GM19324 (cell line): ENCODE data around the gene SRSF4.

Experiments used
- ATAC-seq: cut with Tn5 transposase; IDR thresholded peaks from one replicate; pipeline ENCODE4 v1.9.1; 2021; ENCODE audit warnings: mild to moderate bottlenecking, moderate library complexity; ENCODE audit not compliant: unreplicated experiment, low FRiP score

The SRSF4 gene

GRCh38 chr1:29201595-29202051, 19.9 kb upstream of the SRSF4 start:
- no peak for ATAC-seq

- ATAC-seq: no peak
Observed at GRCh38 chr1:29200906-29201594, 19.4 kb upstream of the SRSF4 start.

- ATAC-seq: no peak
Observed at GRCh38 chr1:29197993-29198392, 16.3 kb upstream of the SRSF4 start.

DNA sequence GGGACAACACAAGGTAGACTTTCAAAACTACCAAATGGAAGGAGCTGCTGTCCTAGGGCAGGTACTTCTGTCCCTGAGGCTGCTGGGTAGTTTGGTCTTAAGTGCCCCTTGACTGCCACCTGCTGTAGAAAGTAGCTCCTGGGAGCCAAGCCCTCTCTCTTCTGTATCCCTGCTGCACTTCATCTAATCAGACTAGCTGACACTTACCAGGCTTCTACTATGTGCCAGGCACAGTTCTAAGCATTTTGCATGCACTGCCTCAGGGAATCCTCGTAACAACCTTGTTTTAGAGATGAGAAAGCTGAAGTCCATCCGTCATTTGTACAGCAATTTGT, 15.9 kb upstream of the SRSF4 start:
- no peak for ATAC-seq

DNA sequence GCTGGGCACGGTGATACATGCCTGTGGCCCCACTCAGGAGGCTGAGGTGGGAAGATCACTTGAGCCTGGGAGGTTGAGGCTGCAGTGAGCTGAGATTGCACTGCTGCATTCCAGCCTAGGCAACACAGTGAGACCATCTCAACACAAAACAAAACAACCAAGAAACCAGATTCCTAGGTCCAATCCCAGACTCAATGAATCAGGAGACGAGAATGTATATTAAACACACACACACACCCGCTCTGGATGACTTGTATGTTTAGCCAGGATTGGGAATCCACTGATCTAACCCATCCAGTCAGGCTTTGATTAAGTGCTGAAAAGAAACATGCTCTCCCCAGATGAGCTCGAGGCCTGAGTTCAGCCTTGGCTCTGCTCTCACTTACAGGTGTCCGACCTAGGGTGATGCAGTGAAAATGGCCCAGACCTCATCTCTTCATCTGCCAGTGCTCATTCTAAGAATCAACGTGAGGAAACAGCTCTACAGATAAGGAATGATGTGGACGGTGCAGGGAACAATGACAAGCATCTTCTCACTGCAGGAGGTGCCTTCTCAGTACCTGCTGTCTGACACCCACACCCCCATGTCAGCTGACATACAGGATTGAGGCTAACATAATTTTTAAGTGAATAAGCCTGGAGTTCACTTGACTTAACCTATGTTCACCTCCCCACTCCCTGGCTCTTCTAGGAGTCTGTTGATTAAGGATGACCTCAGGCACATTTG, 15.3 kb upstream of the SRSF4 start:
- ATAC-seq: no peak

GRCh38 chr1:29195881-29196291, 14.2 kb upstream of the SRSF4 start:
- no peak for ATAC-seq

GRCh38 chr1:29193879-29194455, 12.3 kb upstream of the SRSF4 start:
- ATAC-seq: no peak

- ATAC-seq: no peak
Observed at GRCh38 chr1:29190718-29191117, 9.0 kb upstream of the SRSF4 start.

GRCh38 chr1:29186707-29187106, 5.0 kb upstream of the SRSF4 start:
- no peak for ATAC-seq

GRCh38 chr1:29186252-29186651, 4.6 kb upstream of the SRSF4 start:
- no peak for ATAC-seq

- ATAC-seq: no peak
Observed at GRCh38 chr1:29183287-29183686, 1.6 kb upstream of the SRSF4 start.

DNA sequence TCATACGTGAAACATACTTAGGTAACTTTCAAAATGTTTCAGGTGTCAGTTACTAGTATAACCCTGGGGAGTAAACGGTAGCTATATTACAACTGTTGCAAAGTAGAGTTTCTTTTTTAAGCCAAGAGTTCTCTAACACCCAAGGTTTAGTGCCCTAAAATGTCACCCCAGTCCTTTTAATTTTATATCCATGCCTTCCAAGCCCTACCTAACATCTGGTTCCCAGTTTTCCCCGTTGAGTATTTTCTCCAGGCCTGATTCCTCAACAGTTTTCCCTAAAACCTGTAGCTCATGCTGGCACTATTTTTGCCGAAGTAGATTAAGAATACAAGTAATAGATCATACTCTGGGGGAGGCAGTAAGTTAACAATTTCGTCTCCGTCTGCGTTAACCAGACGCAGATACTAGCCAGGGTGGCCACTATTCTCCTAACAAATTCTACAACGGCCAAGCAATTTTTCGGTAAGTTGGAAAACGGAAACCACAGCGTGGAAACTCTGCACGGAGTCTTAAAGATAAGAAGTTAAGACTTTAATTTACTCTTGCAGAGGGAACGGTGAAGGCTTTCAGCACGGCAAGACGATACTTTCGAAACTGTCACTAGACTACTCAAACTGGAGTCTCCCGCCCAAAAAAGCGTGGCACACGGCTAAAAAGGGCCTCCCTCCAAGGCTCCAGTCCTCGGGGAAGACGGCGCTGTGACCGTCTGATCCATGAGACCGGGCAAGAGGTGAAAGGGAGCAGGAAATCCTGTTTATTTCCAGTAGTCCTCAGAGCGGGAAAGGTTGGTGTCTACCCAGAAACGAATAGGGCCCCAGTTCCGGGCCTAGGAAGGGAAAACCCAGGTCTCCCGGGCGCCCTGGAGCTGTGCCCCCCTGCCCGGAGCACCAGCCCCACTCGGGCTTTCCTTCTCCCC, 945 bp downstream of the SRSF4 start:
- ATAC-seq: no peak

DNA sequence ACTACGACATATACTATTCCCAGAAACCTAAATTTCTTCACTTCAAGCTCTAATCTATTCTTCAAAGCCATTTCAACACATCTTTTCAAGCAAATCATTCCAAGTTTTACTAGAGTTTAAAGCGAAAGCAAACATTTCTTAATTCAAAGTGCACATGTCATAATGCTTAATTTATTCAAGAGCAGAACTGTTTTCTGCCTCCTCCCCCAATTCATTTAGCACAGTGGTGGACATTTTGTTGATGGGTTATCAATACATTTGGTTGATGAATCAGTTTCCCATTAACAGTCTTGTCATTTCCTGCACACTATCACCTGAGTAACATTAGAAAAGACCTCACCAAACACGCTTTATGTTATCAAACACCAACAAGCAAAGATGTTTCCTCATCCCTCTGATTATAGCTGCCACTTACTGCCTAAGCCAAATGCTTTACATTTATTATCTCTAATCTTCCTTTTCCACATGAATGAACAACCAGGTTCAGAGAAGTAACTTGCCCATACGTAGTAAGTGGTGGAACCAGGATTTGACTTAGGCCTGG, 2.0 kb downstream of the SRSF4 start:
- ATAC-seq: no peak

- no peak for ATAC-seq
Observed at GRCh38 chr1:29177022-29177705, 4.5 kb downstream of the SRSF4 start.

GRCh38 chr1:29176576-29176975, 5.1 kb downstream of the SRSF4 start:
- no peak for ATAC-seq

DNA sequence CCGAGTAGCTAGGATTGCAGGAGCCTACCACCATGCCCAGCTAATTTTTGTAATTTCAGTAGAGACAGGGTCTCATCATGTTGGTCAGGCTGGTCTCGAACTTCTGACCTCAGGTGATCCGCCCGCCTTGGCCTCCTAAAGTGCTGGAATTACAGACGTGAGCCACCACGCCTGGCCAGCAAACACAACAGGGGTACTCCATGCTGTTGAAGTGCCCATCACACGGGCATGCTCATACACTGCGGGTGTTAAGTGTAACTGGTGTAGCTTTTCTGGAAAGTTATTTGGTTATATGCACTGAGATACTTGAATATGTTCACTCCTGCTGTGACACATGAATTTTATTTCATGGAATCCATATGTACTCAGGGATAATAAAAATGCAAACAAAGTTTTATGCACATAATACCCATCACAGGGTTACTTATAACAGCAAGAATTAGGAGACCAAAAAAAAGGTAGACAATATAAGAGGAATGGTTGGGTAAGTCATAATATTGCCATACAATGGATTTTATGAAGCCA, 9.2 kb downstream of the SRSF4 start:
- no peak for ATAC-seq

GRCh38 chr1:29171521-29171920, 10.2 kb downstream of the SRSF4 start:
- no peak for ATAC-seq

DNA sequence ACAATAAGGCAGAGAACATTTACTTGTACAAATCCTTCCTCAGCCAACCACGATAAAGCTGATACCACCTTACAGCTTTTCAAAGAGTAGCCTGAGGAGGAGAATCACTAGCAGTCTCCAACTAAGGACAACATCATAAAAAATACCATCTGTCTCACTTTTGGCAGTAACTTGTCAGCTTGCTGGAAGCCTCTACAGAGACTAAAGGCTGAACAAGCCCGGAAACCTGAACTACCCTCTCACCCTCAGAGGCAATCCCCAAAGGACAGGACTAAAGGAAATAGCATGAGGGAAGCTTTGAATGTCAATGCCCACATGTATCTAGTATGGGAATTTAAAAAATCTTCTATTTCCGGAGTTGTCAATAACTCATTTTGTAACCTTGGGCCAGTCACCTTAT, 10.6 kb downstream of the SRSF4 start:
- ATAC-seq: no peak

DNA sequence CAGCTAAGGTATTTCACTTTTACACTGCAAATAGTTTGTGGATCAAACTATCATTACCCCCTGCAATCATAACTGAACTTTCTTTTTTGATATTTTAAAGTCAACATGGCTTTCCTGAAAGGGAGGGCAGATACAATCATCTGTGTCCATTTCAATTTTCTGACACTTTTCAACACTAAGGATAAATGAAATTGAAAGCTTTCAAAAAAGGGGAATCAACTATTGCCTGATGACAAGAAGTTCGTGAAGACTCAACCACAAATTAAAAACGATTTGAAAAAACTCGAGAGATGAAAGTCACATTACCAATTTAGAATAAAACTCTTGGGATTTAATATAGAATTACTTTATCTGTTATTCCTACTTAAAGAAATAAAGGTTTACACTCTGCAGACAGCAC, 11.7 kb downstream of the SRSF4 start:
- no peak for ATAC-seq

DNA sequence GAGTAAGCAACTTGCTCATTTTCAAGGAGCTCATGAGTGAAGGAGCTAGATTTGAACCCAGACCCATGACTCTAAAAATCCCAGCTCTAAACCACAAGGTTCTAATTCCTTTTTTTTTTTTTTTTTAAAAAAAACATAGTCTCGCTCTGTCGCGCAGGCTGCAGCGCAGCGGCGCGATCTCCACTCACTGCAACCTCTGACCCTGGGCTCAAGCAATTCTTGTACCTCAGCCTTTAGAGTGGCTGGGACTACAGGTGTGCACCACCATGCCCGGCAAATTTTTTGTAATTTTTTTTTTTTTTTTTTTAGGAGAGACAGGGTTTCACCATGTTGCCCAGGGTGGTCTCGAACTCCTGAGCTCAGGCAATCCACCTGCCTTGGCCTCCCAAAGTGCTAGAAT, 13.8 kb downstream of the SRSF4 start:
- ATAC-seq: no peak
